Parathyroid adenoma (tissue), 2 donors: ENCODE results near the gene RNASE7.
"Not testable (repeated sequence)": the region's sequence is repeated elsewhere in the genome, so short reads cannot be mapped to it uniquely, and the experiment has no call there.

ENCODE experiments used
- H2AFZ ChIP-seq: fragments of 300-600 bp; sonication (generic); one replicate; pipeline ENCODE4 v1.7.0; 2017; ENCODE audit warnings: antibody characterized with exemption, mild to moderate bottlenecking
- H3K27ac ChIP-seq: fragments of 300-600 bp; sonication (generic); one replicate; pipeline ENCODE4 v1.7.0; 2017
- H3K27me3 ChIP-seq: fragments of 300-600 bp; sonication (generic); one replicate; pipeline ENCODE4 v1.7.0; 2017; ENCODE audit warnings: low read length; ENCODE audit not compliant: control insufficient read depth, insufficient read depth
- H3K36me3 ChIP-seq: fragments of 300-600 bp; sonication (generic); one replicate; pipeline ENCODE4 v1.7.0; 2017; ENCODE audit warnings: low read length; ENCODE audit not compliant: control insufficient read depth, insufficient read depth
- H3K4me1 ChIP-seq: fragments of 300-600 bp; sonication (generic); one replicate; pipeline ENCODE4 v1.7.0; 2017; ENCODE audit warnings: control low read depth
- H3K4me2 ChIP-seq: fragments of 300-600 bp; sonication (generic); one replicate; pipeline ENCODE4 v1.7.0; 2017; ENCODE audit warnings: low read length
- H3K4me3 ChIP-seq: fragments of 300-600 bp; sonication (generic); one replicate; pipeline ENCODE4 v1.7.0; 2017; ENCODE audit warnings: low read depth, low read length
- H3K79me2 ChIP-seq: fragments of 300-600 bp; sonication (generic); one replicate; pipeline ENCODE4 v1.7.0; 2017; ENCODE audit warnings: control low read depth
- H3K9ac ChIP-seq: fragments of 300-600 bp; sonication (generic); one replicate; pipeline ENCODE4 v1.7.0; 2017; ENCODE audit warnings: mild to moderate bottlenecking
- H3K9me3 ChIP-seq: fragments of 300-600 bp; sonication (generic); one replicate; pipeline ENCODE4 v1.7.0; 2017; ENCODE audit warnings: low read length; ENCODE audit not compliant: control insufficient read depth
- CTCF ChIP-seq: fragments of 300-600 bp; sonication (generic); IDR thresholded peaks from one replicate; pipeline ENCODE4 v1.7.0; 2017; ENCODE audit warnings: antibody characterized with exemption, mild to moderate bottlenecking
- donor health status: primary hyperparathyroidism.

Gene RNASE7

GRCh38 chr14:20998674-20999366 lies 43.3 kb upstream of the RNASE7 start, which contains the start of gene SLC39A2:
SLC39A2 (plus strand) TSS chr14:20999293; CDS start chr14:20999447, 154 bp downstream.
- H3K9ac ChIP-seq, result no peak within 1 kb of the TSS
- peak within 1 kb of the TSS; percentile 44 for H2AFZ ChIP-seq
- peaks cover 43% of the 10 kb centered on the region for H3K4me1 ChIP-seq
- TF ChIP-seq CTCF, result no peak
- H3K9me3 ChIP-seq, result no peaks in the 10 kb centered on the region
- H3K36me3 ChIP-seq, result no peaks in the 10 kb centered on the region
- H3K27ac ChIP-seq, result peak within 1 kb of the TSS; percentile 63
- H3K4me3 ChIP-seq, result no peak within 1 kb of the TSS
- no peaks in the 10 kb centered on the region for H3K79me2 ChIP-seq
- H3K4me2 ChIP-seq, result peak within 1 kb of the TSS; percentile 18
- no peaks in the 10 kb centered on the region for H3K27me3 ChIP-seq

DNA sequence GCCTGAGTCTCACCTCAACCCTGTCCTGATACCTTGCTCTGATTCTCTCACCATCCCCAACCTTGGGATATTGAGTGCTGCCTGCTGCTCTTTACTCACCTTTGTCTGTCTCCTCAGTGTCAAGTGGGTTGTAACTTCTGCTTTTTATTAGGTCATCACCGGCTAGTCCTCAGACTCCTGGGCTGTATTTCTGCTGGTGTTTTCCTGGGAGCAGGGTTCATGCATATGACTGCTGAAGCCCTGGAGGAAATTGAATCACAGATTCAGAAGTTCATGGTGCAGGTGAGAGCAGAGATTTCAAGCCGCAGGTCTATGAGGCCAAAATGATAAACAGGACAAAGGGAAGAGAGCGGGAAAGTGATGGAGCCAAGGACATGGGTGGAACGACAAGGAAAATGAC lies 42.6 kb upstream of the RNASE7 start:
- no peaks in the 10 kb centered on the region for H3K9me3 ChIP-seq
- H3K36me3 ChIP-seq, result no peaks in the 10 kb centered on the region
- H3K4me1 ChIP-seq, result peaks cover 48% of the 10 kb centered on the region
- no peaks in the 10 kb centered on the region for H3K27me3 ChIP-seq
- peak overlapping the region; percentile 44 for H2AFZ ChIP-seq
- H3K79me2 ChIP-seq, result no peaks in the 10 kb centered on the region
- no peak overlapping the region for H3K4me3 ChIP-seq
- H3K27ac ChIP-seq, result peak overlapping the region; percentile 63
- H3K9ac ChIP-seq, result no peak overlapping the region
- no peak overlapping the region for H3K4me2 ChIP-seq
- TF ChIP-seq CTCF, result no peak

DNA sequence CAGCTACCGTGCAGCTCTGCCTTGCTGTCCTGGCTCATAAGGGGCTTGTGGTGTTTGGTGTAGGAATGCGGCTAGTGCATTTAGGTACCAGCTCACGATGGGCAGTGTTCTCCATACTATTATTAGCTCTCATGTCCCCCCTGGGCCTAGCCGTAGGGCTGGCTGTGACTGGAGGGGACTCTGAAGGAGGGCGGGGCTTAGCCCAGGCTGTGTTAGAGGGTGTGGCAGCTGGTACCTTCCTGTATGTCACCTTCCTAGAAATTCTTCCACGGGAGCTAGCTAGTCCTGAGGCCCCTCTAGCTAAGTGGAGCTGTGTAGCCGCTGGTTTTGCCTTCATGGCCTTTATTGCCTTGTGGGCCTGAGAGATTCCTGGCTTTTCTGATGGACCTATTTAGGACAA lies 40.9 kb upstream of the RNASE7 start:
- H3K36me3 ChIP-seq, result no peaks in the 10 kb centered on the region
- TF ChIP-seq CTCF, result no peak
- peaks cover 48% of the 10 kb centered on the region for H3K4me1 ChIP-seq
- no peak overlapping the region for H3K9ac ChIP-seq
- no peaks in the 10 kb centered on the region for H3K9me3 ChIP-seq
- no peaks in the 10 kb centered on the region for H3K79me2 ChIP-seq
- no peaks in the 10 kb centered on the region for H3K27me3 ChIP-seq
- H3K4me2 ChIP-seq, result no peak overlapping the region
- peak overlapping the region; percentile 8 for H3K27ac ChIP-seq
- H3K4me3 ChIP-seq, result no peak overlapping the region
- no peak overlapping the region for H2AFZ ChIP-seq

GRCh38 chr14:21003788-21004346 lies 38.3 kb upstream of the RNASE7 start:
- no peak overlapping the region for H3K9ac ChIP-seq
- peak overlapping the region; percentile 89 for H2AFZ ChIP-seq
- H3K4me3 ChIP-seq, result no peak overlapping the region
- H3K27ac ChIP-seq, result peak overlapping the region; percentile 88
- peaks cover 43% of the 10 kb centered on the region for H3K4me1 ChIP-seq
- H3K27me3 ChIP-seq, result no peaks in the 10 kb centered on the region
- H3K36me3 ChIP-seq, result no peaks in the 10 kb centered on the region
- H3K79me2 ChIP-seq, result no peaks in the 10 kb centered on the region
- TF ChIP-seq CTCF, result no peak
- no peak overlapping the region for H3K4me2 ChIP-seq
- no peaks in the 10 kb centered on the region for H3K9me3 ChIP-seq

DNA sequence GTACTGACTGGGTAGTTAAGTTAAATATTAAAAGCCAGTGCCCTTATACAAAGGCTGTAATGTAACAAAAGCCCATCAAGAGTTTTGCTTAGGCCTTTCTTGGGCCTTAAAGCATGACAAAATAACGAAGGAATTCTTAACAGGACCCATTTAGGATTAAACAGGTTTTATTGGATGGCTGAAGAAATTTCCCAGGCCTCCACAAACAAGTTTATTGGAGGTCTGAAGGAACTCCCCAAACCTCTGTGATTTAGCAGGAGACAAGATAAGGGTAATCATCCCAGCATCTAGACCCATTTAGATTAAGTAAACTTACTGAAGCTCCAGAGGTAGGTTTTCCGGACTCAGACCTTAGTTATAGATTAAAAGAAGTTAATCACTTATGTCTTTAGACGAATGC lies 32.4 kb upstream of the RNASE7 start:
- not testable (repeated sequence) for H3K36me3 ChIP-seq, H3K79me2 ChIP-seq, H3K4me2 ChIP-seq, H3K4me1 ChIP-seq, H3K4me3 ChIP-seq, H3K9me3 ChIP-seq, H3K27me3 ChIP-seq, H3K27ac ChIP-seq, H3K9ac ChIP-seq
- peak overlapping the region; percentile 1 for H2AFZ ChIP-seq
